ENCODE measurements around the gene ITPK1.

ITPK1 gene

GRCh38 chr14:93055651-93056115, 60.0 kb downstream of the ITPK1 start:
- intact Hi-C loops (cut with DNase I) = no loop called here

DNA sequence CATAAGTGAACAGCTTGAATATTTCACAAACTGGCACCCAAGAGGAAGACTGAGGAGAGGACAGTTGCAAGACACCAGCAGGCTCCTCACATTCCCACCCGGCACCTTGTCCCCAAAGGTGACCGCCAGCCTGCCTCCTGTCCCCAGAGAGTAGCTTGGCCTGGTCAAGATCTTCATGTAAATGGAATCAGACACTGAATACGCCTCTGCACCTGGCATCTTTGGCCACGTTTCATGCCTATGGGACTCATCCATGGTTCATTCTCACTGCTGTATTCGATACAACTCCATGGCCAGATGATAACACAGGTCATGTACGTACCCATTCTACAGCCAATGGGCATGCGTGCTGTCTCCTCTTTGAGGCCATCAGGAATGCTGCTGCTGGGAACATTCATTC, 60.8 kb downstream of the ITPK1 start:
- intact Hi-C loops (cut with DNase I) = no loop called here
- DNase-seq = no peak

More at GRCh38 chr14:93055651-93056115, 60.0 kb downstream of the ITPK1 start:
- no peak for DNase-seq

DNA sequence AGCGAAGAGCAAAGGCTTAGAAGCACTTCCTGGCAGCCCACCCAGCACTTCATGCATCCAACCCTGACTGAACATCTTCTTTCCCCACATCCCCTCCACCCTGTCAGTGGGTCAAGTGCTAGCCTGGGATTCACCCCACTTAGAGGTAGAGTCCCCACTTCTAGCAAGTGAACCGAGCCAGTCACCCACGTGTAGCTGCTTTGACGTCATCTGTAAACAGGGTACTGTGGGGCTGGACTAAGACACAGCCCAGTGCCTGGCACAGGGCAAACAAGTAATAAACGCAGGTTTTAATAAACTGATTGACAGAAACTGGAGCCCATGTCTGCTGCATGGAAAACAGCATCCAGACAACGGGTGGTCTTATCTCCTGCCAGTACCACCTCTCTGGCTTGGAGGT, 61.7 kb downstream of the ITPK1 start:
- intact Hi-C loops (cut with DNase I) = no loop called here
- peak in 1 of 42 donors; percentile 67 for DNase-seq

- DNase-seq = no peak
- intact Hi-C loops (cut with DNase I) = no loop called here
Observed at GRCh38 chr14:93051600-93052546, 63.9 kb downstream of the ITPK1 start.

- no peak for DNase-seq
- intact Hi-C loops (cut with DNase I) = no loop called here
Observed at GRCh38 chr14:93050761-93051160, 65.0 kb downstream of the ITPK1 start.

DNA sequence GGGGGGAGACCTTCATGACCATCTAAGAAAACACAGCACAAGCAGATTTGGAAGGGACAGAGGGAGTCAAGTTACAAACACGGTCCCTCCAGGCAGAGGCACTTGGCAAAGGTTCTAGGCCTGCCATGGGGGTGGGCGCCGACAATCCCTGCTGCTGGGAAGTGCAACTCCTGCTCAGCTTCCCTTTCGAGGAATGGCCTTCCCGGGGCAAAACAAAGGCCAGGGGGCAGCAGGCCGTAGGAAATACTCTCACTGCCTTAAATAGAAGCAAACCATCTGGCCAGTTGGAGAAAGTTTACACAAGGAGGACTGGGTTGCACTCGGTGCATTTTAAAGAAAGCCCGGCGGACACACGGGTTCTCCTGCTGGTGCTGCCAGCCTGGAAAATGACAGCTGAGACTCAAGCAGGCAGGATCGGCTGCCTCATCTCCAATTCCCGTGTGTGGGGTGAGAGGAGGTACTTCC, 65.8 kb downstream of the ITPK1 start:
- DNase-seq = no peak
- intact Hi-C loops (cut with DNase I) = no loop called here

GRCh38 chr14:93049315-93049714, 66.4 kb downstream of the ITPK1 start:
- DNase-seq = no peak
- intact Hi-C loops (cut with DNase I) = no loop called here

GRCh38 chr14:93048843-93049242, 66.9 kb downstream of the ITPK1 start:
- DNase-seq = peak in 1 of 42 donors; percentile 50
- intact Hi-C loops (cut with DNase I) = no loop called here

DNA sequence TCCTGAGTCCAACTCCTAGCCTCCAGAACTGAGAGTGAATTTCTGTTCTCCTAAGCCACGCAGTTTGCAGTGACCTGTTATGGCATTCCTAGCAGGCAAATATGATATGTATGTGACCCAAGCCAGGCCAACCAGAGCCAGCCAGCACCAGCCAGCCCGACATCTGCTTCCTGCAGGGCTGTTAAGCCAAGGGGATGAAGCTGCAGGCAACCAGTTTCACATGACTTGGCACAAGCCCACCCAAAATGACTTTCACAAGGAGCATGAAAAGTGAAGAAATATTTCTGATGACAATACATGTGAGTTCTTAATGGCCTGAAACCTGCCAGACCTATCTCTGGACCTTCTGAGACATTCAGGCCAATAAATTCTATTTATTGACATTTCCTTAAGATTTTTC, 68.1 kb downstream of the ITPK1 start:
- DNase-seq = no peak
- intact Hi-C loops (cut with DNase I) = no loop called here

GRCh38 chr14:93047157-93047556, 68.6 kb downstream of the ITPK1 start:
- DNase-seq = no peak
- intact Hi-C loops (cut with DNase I) = no loop called here

GRCh38 chr14:93046705-93047050, 69.0 kb downstream of the ITPK1 start:
- intact Hi-C loops (cut with DNase I) = no loop called here
- no peak for DNase-seq

GRCh38 chr14:93045965-93046704, 69.6 kb downstream of the ITPK1 start:
- DNase-seq = no peak
- intact Hi-C loops (cut with DNase I) = no loop called here

- DNase-seq = no peak
Observed at GRCh38 chr14:93045211-93045674, 70.5 kb downstream of the ITPK1 start.

DNA sequence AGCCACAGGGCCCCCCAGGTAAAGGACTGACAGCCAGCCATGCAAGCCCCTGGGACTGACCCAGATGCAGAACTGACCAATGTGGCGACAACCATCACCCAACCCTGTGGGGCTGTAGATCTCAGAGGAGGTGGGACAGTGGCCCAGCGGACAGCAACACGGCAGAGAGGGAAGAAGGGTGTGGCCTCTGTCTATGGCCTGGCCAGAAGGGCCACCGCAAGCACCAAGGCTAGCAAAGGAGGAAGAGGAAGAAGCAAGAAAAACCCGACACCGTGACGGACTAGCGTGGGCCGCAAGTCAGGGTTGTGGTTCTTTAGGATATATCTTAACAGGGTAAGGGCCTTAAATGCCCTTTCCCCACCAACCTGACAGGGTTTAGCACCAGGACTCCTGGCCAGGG, 71.2 kb downstream of the ITPK1 start:
- no peak for DNase-seq
- intact Hi-C loops (cut with DNase I) = no loop called here

More at GRCh38 chr14:93045211-93045674, 70.5 kb downstream of the ITPK1 start:
- intact Hi-C loops (cut with DNase I) = no loop called here

DNA sequence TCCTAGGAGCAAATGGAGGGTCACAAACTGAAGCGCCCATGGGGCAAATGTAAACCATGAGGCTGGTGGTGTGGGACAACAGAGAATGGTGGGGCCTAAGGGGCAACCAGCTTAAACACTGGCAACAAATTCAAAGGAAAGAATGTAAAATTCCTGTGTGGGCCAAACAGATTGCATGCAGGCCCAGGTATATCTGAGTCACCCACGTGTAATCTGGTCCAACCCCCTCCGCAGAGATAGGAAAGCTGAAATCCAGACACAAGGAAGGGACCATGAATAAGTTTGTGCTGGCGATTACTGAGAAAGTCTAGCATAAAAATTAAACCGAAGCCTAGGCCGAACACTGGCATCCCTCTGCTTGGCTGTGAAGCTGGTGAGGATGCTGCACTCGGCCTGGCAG, 71.6 kb downstream of the ITPK1 start:
- DNase-seq = no peak
- intact Hi-C loops (cut with DNase I) = no loop called here

- no peak for DNase-seq
- intact Hi-C loops (cut with DNase I) = no loop called here
Observed at GRCh38 chr14:93042968-93043940, 72.5 kb downstream of the ITPK1 start.

DNA sequence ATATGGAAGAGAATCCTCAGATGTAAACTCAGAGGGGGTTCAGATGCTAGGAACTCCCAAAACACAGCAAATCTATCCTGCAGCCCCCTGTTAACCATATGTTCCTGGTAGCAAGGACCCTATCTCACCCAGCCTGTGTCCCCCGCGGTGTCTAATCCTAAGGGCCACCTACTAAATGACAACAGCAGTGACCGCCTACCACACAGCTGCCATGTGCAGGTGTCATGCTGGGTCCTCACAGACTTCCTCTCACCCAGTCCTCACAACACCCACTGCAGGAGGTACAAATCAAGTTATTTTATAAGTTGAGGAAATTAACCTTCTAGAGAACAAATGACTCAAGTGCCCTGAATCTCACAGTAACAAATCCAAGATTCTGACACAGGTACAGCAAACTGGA, 73.9 kb downstream of the ITPK1 start:
- intact Hi-C loops (cut with DNase I) = no loop called here
- DNase-seq = no peak

- no peak for DNase-seq
- intact Hi-C loops (cut with DNase I) = no loop called here
Observed at GRCh38 chr14:93040982-93041381, 74.7 kb downstream of the ITPK1 start.

GRCh38 chr14:93040443-93040842, 75.3 kb downstream of the ITPK1 start:
- peak in 32 of 42 donors; percentile 36 to 84 (median 56) for DNase-seq
- intact Hi-C loops (cut with DNase I) = no loop called here
